Activated T-helper 1 cell treated with anti-CD3 and anti-CD28 coated beads, Interleukin-2, amount 50 U/mL, for 16 hours (primary cell): ENCODE measurements around the gene HGF.
"Not testable (repeated sequence)": the region's sequence is repeated elsewhere in the genome, so short reads cannot be mapped to it uniquely, and the experiment has no call there.

Experiments
- DNase-seq, 2 donors: peaks; one replicate each; pipeline ENCODE4 v3.0.0-alpha.2; 2020; ENCODE audit warnings: low read depth in 1 of 2, low spot score in 1 of 2

Gene HGF

DNA sequence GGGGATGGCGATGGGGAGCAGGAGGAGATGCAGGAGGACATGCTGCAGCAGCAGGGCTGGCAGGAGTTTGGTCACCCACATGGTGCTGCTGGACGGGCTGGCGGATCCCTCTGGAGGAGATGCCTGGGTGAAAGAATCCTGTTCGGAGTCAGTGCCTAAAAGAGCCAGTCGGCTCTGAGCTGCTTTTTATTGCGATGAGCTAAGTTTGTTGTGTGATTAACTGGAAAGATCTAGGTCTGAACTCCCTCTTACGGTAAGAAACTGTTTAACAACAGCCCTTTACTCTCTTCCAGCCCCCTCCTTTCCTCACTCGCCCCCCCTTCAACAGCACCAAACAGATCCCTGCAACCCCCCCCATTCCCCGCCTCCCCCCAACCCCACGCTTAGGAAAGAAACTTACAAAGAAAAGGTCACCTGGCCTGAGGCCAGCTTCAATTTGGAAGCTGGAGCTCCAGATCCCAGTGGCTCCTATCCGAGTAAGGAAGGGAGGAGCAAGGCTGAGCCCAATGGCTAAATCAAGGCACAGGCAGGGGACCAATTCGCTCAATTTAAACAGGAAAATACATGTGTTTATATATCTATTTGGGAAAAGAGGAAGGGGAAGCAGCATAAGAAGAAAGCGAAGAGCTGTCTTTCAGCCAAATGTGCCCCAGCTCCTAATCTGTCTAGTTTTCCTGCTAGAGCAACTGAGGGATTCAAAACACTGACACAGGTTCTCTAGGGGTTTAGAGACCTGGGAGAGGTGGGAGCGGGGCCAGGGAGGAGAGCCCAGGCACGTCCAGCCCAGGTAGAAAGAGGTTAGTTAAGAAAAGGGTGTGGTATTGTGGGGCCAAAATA, at the start of gene HGF:
HGF (minus strand) TSS at position 157 of the 837 bp plus-strand sequence; CDS start at position 81, 76 bp downstream.
- no peak for DNase-seq

DNA sequence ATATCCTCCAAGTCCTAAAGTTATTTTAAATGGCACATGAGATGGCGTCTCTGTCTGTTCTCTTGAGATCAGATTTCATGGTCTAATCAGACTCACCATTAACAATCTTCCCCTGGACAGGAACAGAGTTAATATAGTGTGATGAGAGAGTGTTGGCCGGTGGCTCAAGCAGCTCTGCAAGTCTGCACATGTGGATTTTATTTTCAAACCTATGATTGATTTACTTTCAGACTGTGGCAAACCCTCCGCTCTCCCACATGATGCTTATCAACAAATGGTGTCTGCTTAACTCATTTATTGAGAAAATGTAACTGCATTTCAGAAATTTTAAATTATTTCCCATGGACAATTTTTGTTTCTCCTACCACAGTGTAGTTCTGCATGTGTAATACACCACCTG, 46.5 kb upstream of the HGF start:
- DNase-seq: no peak

GRCh38 chr7:81812866-81813476, 43.1 kb upstream of the HGF start:
- DNase-seq: not testable (repeated sequence)

DNA sequence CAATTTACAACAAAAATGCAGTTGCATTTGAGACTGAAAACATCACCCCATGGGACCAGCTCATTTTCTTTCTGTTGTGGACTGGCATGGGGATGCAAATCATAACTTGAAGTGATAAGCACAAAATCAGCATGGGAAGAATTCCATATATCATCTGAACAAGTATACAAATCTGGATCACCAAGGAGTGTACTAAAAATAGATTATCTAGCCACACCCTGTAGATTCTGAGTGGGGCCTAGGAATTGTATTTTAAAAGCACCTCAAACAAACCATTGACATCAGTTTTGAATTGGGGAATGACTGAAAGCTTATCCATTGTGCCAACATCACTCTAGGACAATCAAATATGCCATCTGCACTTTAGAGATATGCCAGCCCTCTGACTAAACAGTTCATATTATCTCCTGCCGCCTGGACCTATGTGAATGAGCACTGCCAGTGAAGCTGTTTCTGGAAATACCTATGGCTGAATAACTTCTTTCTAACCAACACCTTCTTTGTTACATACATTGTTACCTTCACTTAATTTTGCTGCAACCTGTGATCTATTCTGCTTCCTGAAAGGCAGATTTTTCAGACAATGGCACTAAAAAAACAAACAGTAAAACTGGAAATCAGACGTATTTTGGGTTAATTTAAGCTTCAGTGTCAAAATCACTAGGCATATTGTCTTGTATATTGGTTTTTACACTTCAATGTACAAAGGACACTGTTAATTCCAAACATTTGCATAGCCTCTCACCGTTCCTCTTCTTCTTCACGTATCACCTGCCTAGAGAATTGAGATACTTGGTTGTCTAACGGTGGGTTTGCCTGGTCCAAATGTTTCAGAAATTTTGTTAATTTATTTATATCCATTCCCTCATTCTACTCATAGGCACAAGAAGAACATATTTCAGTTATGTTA, 42.4 kb upstream of the HGF start:
- no peak for DNase-seq

DNA sequence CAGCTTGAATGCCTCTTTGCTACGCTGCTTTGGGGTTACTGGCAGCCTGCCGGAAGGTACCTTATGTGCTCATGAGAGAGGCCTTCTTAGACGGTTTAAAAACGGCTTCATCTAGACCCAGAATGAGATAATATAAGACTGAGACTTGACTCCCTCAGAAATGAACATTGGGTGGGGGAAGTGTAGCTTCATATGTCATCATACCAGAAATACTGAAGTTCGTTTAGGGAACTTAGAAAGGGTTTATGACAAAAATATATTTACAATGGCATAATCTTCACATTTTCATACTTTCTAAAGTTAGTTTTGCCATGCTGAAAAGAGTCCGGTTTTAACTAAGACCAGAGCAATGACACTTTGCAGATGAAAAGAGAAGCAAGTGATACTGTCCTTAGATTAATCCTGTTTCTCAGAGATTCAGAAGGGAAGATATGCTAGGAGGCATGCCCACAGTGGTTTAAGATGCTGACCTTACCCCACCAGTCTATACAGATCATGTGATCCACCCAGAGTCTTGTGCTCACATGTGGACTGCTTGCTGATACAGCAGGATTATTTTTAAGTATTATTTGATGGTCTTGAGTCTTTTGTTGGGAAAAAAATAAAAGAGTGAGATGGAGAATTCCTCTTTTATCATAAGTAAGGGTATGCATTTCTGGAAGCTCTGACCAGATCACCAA, 40.8 kb upstream of the HGF start:
- no peak for DNase-seq

DNA sequence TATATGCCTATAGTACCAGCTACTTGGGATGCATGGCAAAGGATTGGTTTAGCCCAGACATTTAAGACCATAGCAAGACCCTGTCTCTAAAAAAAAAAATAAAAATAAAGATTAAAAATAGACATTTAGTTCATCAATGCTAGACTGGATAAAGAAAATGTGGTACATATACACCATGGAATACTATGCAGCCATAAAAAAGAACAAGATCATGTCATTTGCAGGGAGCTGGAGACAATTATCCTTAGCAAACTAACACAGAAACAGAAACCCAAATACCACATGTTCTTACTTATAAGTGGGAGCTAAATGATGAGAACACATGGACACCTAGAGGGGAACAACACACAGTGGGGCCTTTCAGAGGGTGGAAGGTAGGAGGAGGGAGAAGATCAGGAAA, 38.5 kb upstream of the HGF start:
- not testable (repeated sequence) for DNase-seq

- no peak for DNase-seq
Observed at GRCh38 chr7:81803267-81803666, 33.4 kb upstream of the HGF start.

- DNase-seq: no peak
Observed at GRCh38 chr7:81802251-81802650, 32.4 kb upstream of the HGF start.

DNA sequence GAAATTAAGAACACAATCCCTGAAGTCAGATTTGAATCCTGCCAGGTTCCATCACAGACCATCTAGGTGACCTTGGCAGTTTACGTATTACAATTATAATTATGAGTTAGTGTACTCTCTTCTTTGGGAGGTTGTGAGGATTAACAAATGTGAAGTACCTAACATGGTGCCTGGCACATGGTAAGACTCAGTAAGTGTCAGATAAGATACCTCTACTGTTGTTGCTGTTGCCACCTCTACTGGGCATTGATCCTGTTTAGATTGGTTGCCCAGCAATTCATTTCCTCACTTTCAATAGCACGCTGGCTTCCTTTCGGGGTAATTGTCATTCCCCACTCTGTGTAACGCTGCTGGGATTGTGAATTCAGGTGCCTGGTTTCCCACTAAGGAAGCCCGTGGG, 31.7 kb upstream of the HGF start:
- no peak for DNase-seq

GRCh38 chr7:81791568-81792518, 22.0 kb upstream of the HGF start:
- no peak for DNase-seq

DNA sequence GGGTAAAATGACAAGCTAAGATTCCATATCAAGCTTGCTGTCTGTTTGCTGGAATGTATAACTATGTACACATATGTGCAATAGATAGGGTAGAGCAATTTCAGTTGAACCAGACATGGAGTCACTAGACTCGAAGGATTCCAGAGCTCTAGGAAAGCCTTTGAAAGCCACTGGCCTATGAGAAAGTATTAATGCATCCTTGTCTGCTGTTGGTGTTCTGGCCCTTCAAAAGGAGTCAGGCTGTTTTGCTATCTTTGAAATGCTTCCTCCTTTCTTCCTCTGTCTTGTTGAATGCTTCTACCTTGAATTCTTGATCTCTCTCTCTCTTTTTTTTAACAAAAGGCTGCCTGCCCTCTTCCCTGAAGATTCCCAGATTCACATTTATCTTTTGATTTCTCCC, 20.8 kb upstream of the HGF start:
- DNase-seq: no peak

- no peak for DNase-seq
Observed at GRCh38 chr7:81790120-81790500, 20.3 kb upstream of the HGF start.

- no peak for DNase-seq
Observed at GRCh38 chr7:81789406-81790119, 19.7 kb upstream of the HGF start.

GRCh38 chr7:81788246-81788645, 18.4 kb upstream of the HGF start:
- no peak for DNase-seq

- DNase-seq: no peak
Observed at GRCh38 chr7:81783818-81784217, 14.0 kb upstream of the HGF start.

DNA sequence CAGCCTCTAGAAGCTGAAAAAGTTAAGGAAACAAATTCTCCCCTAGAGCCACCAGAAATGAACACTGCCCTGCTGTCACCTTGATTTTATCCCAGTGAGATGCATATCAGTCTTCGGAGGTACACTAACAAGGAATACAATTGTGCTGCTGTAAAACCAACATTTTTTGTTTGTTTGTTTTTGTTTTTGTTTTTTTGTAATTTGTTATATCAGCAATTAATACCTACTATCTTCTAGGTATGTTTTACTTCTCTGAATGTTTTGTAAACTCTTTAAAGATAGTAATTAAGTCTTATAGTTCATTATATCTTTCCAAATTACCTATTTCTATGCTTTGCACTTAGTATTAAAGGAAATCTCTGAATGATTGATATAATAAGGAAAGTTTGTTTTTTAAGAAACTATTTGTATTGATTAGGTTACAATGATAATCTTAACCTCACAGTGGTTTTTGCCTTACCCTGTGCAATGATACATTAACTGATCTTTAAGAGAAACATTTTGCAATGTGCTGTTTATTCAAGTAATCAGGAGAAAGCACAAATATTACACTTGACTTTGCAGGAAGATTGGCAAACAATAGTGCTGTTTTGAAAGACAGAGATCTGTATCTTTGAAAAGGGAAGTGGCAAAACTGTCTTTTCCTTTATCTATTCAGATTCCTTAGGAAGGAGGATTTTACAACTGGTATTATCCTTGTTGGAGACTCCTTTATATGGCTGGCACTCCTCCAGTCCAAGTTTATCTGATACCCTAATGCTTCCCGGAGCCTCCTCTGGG, 11.3 kb upstream of the HGF start:
- no peak for DNase-seq

DNA sequence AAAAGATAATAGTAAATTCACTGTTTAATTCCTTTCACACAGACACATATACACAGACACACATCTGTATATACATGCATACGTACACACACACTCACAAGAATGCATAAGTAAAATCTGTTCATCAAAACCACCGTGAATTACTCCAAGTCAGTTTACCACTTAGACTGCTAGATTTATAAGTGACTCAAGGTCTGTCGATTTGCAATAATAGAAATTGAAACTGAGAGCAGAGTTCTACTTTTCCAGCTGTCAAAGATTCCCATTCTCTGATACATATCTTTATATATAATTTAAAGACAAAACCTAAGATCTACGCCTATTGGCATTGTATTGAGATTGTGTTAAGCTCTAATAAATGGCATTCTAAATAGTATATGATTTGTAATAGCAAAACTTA, 9.9 kb upstream of the HGF start:
- DNase-seq: no peak

- no peak for DNase-seq
Observed at GRCh38 chr7:81777697-81778096, 7.8 kb upstream of the HGF start.
